SK-N-SH (cell line): Measurements from ENCODE around the gene INO80. TPM values are rescaled to one million over a fixed set of nuclear protein-coding genes. Genes with fewer than 3 reads are reported as not detected.

Experiments used
- CTCF ChIA-PET: fragments of 300-600, 350-600 bp; formaldehyde crosslinking; extraction: SDS; loops from one replicate; lab custom pipeline; 2021; lab: Yijun Ruan, JAX
- POLR2A ChIA-PET: fragments of 350-600 bp; sonication (Branson Sonifier 250); formaldehyde crosslinking; extraction: SDS; loops from one replicate; lab custom pipeline; 2020; ENCODE audit warnings: antibody characterized with exemption, inconsistent platforms; lab: Yijun Ruan, JAX
- DNase-seq: peaks from one replicate; pipeline ENCODE4 v3.0.0; 2012
- H2AFZ ChIP-seq: fragments of 200-600 bp; sonication (generic); 2 replicates; pipeline ENCODE4 v1.8.1; 2016; ENCODE audit warnings: antibody characterized with exemption, mild to moderate bottlenecking, low read depth
- H3F3A ChIP-seq: fragments of 200-600 bp; sonication (generic); replicated peaks from 2 replicates; pipeline ENCODE3; 2016; ENCODE audit warnings: antibody characterized with exemption, mild to moderate bottlenecking; ENCODE audit not compliant: insufficient read depth
- H3K27ac ChIP-seq, 2 experiments: fragments of 200-500 bp in 1 of 2; fragments of 200-600 bp in 1 of 2; sonication (Bioruptor generic) in 1 of 2; sonication (generic), shearing (Covaris generic) in 1 of 2; 2 replicates each; pipeline versions ENCODE4 v1.5.1 to v1.6.1; 2014 to 2016; ENCODE audit warnings: low read depth in 2 of 2, inconsistent platforms in 1 of 2, low read length in 1 of 2, mild to moderate bottlenecking in 1 of 2, mixed read lengths in 1 of 2
- H3K27me3 ChIP-seq: fragments of 200-600 bp; sonication (generic), shearing (Covaris generic); 2 replicates; pipeline ENCODE4 v1.6.1; 2016; ENCODE audit warnings: mixed run types; ENCODE audit not compliant: insufficient read depth
- H3K36me3 ChIP-seq, 2 experiments: fragments of 200-500 bp in 1 of 2; fragments of 200-600 bp in 1 of 2; sonication (Bioruptor generic) in 1 of 2; sonication (generic) in 1 of 2; replicated peaks in 1 of 2; 2 replicates each; pipeline versions ENCODE3 to v1.5.1; 2014 to 2016; ENCODE audit warnings: low read length in 1 of 2, mild to moderate bottlenecking in 1 of 2; ENCODE audit not compliant: insufficient read depth in 2 of 2, control insufficient read depth in 1 of 2
- H3K4me1 ChIP-seq, 2 experiments: fragments of 200-500 bp in 1 of 2; fragments of 200-600 bp in 1 of 2; sonication (Bioruptor generic) in 1 of 2; sonication (generic), shearing (Covaris generic) in 1 of 2; 2 replicates each; pipeline versions ENCODE4 v1.5.1 to v1.6.1; 2014 to 2016; ENCODE audit warnings: low read depth in 1 of 2, low read length in 1 of 2, mixed run types in 1 of 2; ENCODE audit not compliant: insufficient read depth in 2 of 2, control insufficient read depth in 1 of 2
- H3K4me2 ChIP-seq: fragments of 200-600 bp; sonication (generic), shearing (Covaris generic); 2 replicates; pipeline ENCODE4 v1.6.1; 2017; ENCODE audit warnings: mixed run types
- H3K4me3 ChIP-seq, 2 experiments: fragments of 200-500 bp in 1 of 2; fragments of 200-600 bp in 1 of 2; sonication (Bioruptor generic) in 1 of 2; sonication (generic), shearing (Covaris generic) in 1 of 2; 2 replicates each; pipeline versions ENCODE4 v1.5.1 to v1.8.1; 2014 to 2016; ENCODE audit warnings: low read depth in 2 of 2, inconsistent platforms in 1 of 2, low read length in 1 of 2, mild to moderate bottlenecking in 1 of 2, mixed read lengths in 1 of 2, moderate library complexity in 1 of 2
- H3K79me2 ChIP-seq: fragments of 200-600 bp; sonication (generic); 2 replicates; pipeline ENCODE4 v1.8.1; 2017; ENCODE audit warnings: mild to moderate bottlenecking; ENCODE audit not compliant: insufficient read depth
- H3K9ac ChIP-seq: fragments of 200-600 bp; sonication (generic); 2 replicates; pipeline ENCODE4 v1.6.1; 2017; ENCODE audit warnings: mixed run types
- H3K9me2 ChIP-seq: fragments of 200-600 bp; sonication (generic); 2 replicates; pipeline ENCODE4 v1.6.1; 2017; ENCODE audit warnings: mixed run types
- H3K9me3 ChIP-seq: fragments of 200-600 bp; sonication (generic); 2 replicates; pipeline ENCODE4 v1.6.1; 2017; ENCODE audit warnings: mixed run types, mild to moderate bottlenecking, moderate library complexity
- H4K20me1 ChIP-seq: fragments of 200-600 bp; sonication (generic); 2 replicates; pipeline ENCODE4 v1.6.1; 2017; ENCODE audit warnings: mild to moderate bottlenecking, mixed run types; ENCODE audit not compliant: insufficient read depth
- CTCF ChIP-seq: fragments of 200-600 bp; sonication (generic); IDR thresholded peaks from 2 replicates; pipeline ENCODE4 v1.6.1; 2017; ENCODE audit warnings: antibody characterized with exemption, mild to moderate bottlenecking, moderate library complexity
- FOSL2 ChIP-seq: IDR thresholded peaks from 2 replicates; pipeline ENCODE4 v1.4.0; 2012; ENCODE audit warnings: low read depth, mild to moderate bottlenecking, moderate library complexity, borderline replicate concordance
- GABPA ChIP-seq: IDR thresholded peaks from 2 replicates; pipeline ENCODE4 v1.4.0; 2012; ENCODE audit warnings: low read depth, mild to moderate bottlenecking
- GATA2 ChIP-seq: sonication (generic); formaldehyde crosslinking; IDR thresholded peaks from 2 replicates; pipeline ENCODE4 v1.5.0; 2020; ENCODE audit warnings: mild to moderate bottlenecking, missing genetic modification reagents
- JUND ChIP-seq: IDR thresholded peaks from 2 replicates; pipeline ENCODE4 v1.4.0; 2012
- MEF2A ChIP-seq: IDR thresholded peaks from 2 replicates; pipeline ENCODE4 v1.4.0; 2012; ENCODE audit warnings: low read depth, borderline replicate concordance
- NRF1 ChIP-seq: IDR thresholded peaks from 2 replicates; pipeline ENCODE4 v1.6.1; 2012; ENCODE audit warnings: low read depth, mild to moderate bottlenecking, low read length
- POLR2AphosphoS5 ChIP-seq: IDR thresholded peaks from 2 replicates; pipeline ENCODE4 v1.6.1; 2012; ENCODE audit warnings: low read depth, low read length
- RAD21 ChIP-seq: IDR thresholded peaks from 2 replicates; pipeline ENCODE4 v1.6.1; 2012; ENCODE audit warnings: mild to moderate bottlenecking, low read length
- SMC3 ChIP-seq: IDR thresholded peaks from 2 replicates; pipeline ENCODE4 v1.6.1; 2012; ENCODE audit warnings: low read depth, low read length, improper control_type of control experiment
- TCF12 ChIP-seq: IDR thresholded peaks from 2 replicates; pipeline ENCODE4 v1.4.0; 2012
- YY1 ChIP-seq: IDR thresholded peaks from 2 replicates; pipeline ENCODE4 v1.4.0; 2012; ENCODE audit warnings: low read depth, mild to moderate bottlenecking
- WGBS: methylation state at CpG from one replicate; pipeline ENCODE4 v1.1.6; 2017; ENCODE audit warnings: low lambda C conversion rate; 5-methylcytosine and 5-hydroxymethylcytosine counted together
- polyA plus RNA-seq, 3 experiments: library from polyadenylated mRNA; depleted of rRNA; stranded (reverse); fragments of >200 nt; gene quantifications; 2 replicates each; pipeline ENCODE4 v1.2.3, GENCODE V29; 2012
- TF ChIP-seq, protein P1 (sequence below): IDR thresholded peaks from 2 replicates; pipeline ENCODE4; 2012
- TF ChIP-seq, protein P2 (sequence below): fragments of 150-350 bp; IDR thresholded peaks from 2 replicates; pipeline ENCODE4 v1.6.1; 2016; ENCODE audit warnings: mild to moderate bottlenecking, low read depth, low read length
- TF ChIP-seq, protein P3 (sequence below): fragments of 150-350 bp; IDR thresholded peaks from 2 replicates; pipeline ENCODE4 v1.6.1; 2017; ENCODE audit warnings: antibody characterized with exemption, low read length, low read depth, borderline replicate concordance
- TF ChIP-seq, protein P4 (sequence below): IDR thresholded peaks from 2 replicates; pipeline ENCODE4 v1.6.1; 2012; ENCODE audit warnings: mild to moderate bottlenecking, low read depth, low read length, moderate library complexity

The INO80 gene
- polyA plus RNA-seq, 1 of the 3 experiments (the other 2 are of a cell fraction), result 4.6 TPM

DNA sequence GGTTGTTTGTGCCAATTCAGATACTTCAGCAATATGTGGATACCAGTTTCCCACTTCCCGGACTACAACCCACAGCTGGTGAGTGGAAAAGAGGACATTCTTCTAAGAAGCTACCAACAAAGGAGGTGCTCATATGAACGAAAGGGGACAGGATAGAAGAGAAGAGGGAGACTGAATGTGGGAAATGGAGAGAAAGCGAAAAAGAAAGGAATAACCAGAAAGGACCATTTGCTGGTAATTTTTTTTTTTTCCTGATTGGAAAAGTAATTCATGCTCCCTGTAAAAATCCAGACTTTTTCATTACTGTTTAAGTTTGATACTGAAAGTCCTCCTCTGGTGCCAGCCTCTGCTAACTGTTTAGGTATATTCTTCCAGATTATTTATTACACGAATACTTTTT, 164.3 kb downstream of the INO80 start:
- 92% methylated on average over 4 of the region's 4 CpGs for WGBS
- Histone ChIP-seq H3K79me2 (peaks cover 17% of the 10 kb centered on the region), H3K27me3 (no peaks in the 10 kb centered on the region), H3F3A (no peaks in the 10 kb centered on the region), H3K4me3 (no peak overlapping the region), H3K27ac (no peak overlapping the region), H3K9me2 (no peaks in the 10 kb centered on the region), H3K4me2 (no peak overlapping the region), H3K9ac (no peak overlapping the region), H4K20me1 (peaks cover 14% of the 10 kb centered on the region), H3K36me3 (no peaks in the 10 kb centered on the region), H3K4me1 (peaks cover 18 to 30% of the 10 kb centered on the region in 2 experiments; a peak in 3 of 4 replicates), H3K9me3 (no peaks in the 10 kb centered on the region), H2AFZ (peak overlapping the region; percentile 72)
- ChIA-PET POLR2A (interaction anchor here (1.8 to 5.1 kb wide), 2 partner anchors 10 to 164 kb away, joined by 9 to 47 read pairs; partner anchors contain the start of gene INO80), CTCF (interaction anchor here (0.7 to 7.2 kb wide), 10 partner anchors 11 to 71 kb away, joined by 3 to 66 read pairs (median 6); no protein-coding TSS in a partner anchor)
- TF ChIP-seq, protein P1, sequence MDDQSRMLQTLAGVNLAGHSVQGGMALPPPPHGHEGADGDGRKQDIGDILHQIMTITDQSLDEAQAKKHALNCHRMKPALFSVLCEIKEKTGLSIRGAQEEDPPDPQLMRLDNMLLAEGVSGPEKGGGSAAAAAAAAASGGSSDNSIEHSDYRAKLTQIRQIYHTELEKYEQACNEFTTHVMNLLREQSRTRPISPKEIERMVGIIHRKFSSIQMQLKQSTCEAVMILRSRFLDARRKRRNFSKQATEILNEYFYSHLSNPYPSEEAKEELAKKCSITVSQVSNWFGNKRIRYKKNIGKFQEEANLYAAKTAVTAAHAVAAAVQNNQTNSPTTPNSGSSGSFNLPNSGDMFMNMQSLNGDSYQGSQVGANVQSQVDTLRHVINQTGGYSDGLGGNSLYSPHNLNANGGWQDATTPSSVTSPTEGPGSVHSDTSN, result no peak
- TF ChIP-seq CTCF (no peak), YY1 (no peak), RAD21 (no peak), NRF1 (no peak), GABPA (no peak)
- TF ChIP-seq, protein P2, sequence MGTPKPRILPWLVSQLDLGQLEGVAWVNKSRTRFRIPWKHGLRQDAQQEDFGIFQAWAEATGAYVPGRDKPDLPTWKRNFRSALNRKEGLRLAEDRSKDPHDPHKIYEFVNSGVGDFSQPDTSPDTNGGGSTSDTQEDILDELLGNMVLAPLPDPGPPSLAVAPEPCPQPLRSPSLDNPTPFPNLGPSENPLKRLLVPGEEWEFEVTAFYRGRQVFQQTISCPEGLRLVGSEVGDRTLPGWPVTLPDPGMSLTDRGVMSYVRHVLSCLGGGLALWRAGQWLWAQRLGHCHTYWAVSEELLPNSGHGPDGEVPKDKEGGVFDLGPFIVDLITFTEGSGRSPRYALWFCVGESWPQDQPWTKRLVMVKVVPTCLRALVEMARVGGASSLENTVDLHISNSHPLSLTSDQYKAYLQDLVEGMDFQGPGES, result no peak
- TF ChIP-seq, protein P3, sequence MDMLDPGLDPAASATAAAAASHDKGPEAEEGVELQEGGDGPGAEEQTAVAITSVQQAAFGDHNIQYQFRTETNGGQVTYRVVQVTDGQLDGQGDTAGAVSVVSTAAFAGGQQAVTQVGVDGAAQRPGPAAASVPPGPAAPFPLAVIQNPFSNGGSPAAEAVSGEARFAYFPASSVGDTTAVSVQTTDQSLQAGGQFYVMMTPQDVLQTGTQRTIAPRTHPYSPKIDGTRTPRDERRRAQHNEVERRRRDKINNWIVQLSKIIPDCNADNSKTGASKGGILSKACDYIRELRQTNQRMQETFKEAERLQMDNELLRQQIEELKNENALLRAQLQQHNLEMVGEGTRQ, result no peak
- no peak for DNase-seq

- Histone ChIP-seq H3K4me1 (peaks cover 5 to 14% of the 10 kb centered on the region in 2 experiments; a peak in 2 of 4 replicates), H3K9me3 (no peaks in the 10 kb centered on the region), H3K27ac (no peak overlapping the region), H3K9ac (no peak overlapping the region), H3K79me2 (peaks cover 13% of the 10 kb centered on the region), H3F3A (no peaks in the 10 kb centered on the region), H3K36me3 (no peaks in the 10 kb centered on the region), H3K4me3 (no peak overlapping the region), H3K27me3 (no peaks in the 10 kb centered on the region), H3K4me2 (no peak overlapping the region), H2AFZ (no peak overlapping the region), H4K20me1 (no peaks in the 10 kb centered on the region), H3K9me2 (no peaks in the 10 kb centered on the region)
- 75% methylated on average over 7 of the region's 7 CpGs for WGBS
- ChIA-PET CTCF (interaction anchor here (0.9 to 7.2 kb wide), 4 partner anchors 9 to 43 kb away, joined by 3 to 66 read pairs (median 8); no protein-coding TSS in a partner anchor), POLR2A (no interaction called here)
- TF ChIP-seq, protein P1, result no peak
- no peak for TF ChIP-seq FOSL2
- TF ChIP-seq RAD21, result no peak
- TF ChIP-seq GATA2 (CRISPR knock-in tag), result no peak
- TF ChIP-seq JUND, result no peak
- no peak for TF ChIP-seq YY1
- no peak for TF ChIP-seq TCF12
- TF ChIP-seq POLR2AphosphoS5, result no peak
- TF ChIP-seq GABPA, result no peak
- TF ChIP-seq, protein P4, sequence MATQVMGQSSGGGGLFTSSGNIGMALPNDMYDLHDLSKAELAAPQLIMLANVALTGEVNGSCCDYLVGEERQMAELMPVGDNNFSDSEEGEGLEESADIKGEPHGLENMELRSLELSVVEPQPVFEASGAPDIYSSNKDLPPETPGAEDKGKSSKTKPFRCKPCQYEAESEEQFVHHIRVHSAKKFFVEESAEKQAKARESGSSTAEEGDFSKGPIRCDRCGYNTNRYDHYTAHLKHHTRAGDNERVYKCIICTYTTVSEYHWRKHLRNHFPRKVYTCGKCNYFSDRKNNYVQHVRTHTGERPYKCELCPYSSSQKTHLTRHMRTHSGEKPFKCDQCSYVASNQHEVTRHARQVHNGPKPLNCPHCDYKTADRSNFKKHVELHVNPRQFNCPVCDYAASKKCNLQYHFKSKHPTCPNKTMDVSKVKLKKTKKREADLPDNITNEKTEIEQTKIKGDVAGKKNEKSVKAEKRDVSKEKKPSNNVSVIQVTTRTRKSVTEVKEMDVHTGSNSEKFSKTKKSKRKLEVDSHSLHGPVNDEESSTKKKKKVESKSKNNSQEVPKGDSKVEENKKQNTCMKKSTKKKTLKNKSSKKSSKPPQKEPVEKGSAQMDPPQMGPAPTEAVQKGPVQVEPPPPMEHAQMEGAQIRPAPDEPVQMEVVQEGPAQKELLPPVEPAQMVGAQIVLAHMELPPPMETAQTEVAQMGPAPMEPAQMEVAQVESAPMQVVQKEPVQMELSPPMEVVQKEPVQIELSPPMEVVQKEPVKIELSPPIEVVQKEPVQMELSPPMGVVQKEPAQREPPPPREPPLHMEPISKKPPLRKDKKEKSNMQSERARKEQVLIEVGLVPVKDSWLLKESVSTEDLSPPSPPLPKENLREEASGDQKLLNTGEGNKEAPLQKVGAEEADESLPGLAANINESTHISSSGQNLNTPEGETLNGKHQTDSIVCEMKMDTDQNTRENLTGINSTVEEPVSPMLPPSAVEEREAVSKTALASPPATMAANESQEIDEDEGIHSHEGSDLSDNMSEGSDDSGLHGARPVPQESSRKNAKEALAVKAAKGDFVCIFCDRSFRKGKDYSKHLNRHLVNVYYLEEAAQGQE, result no peak
- TF ChIP-seq SMC3, result no peak
- TF ChIP-seq MEF2A, result no peak
- DNase-seq, result no peak
Measured at GRCh38 chr15:40949756-40950207, 166.3 kb downstream of the INO80 start.
